Psoas muscle (tissue), 8 donors: ENCODE measurements around the gene ARHGAP8. TPM values are rescaled to one million over a fixed set of nuclear protein-coding genes. Genes with fewer than 3 reads are reported as not detected.

Experiments
- ATAC-seq, 4 donors: fragments of 200-7000 bp; cut with Tn5 transposase; one replicate each; pipeline ENCODE4 v1.9.1; 2020; ENCODE audit warnings: moderate library complexity in 3 of 4, mild to moderate bottlenecking in 2 of 4
- DNase-seq, 2 donors: peaks; one replicate each; pipeline ENCODE4 v3.0.0-alpha.2; 2020
- H3K27ac ChIP-seq: fragments of 200-600 bp; one replicate; pipeline ENCODE4 v1.8.0; 2022
- H3K27me3 ChIP-seq, 3 donors: fragments of 200-600 bp in 1 of 3; one replicate each; pipeline versions ENCODE4 v1.6.1 to v1.8.0; 2013 to 2022; ENCODE audit warnings: low read length in 2 of 3, mild to moderate bottlenecking in 2 of 3, moderate library complexity in 1 of 3; ENCODE audit not compliant: insufficient read depth in 3 of 3
- H3K36me3 ChIP-seq, 2 donors: fragments of 200-600 bp in 1 of 2; one replicate each; pipeline versions ENCODE4 v1.6.1 to v1.8.0; 2013 to 2022; ENCODE audit warnings: low read depth in 1 of 2, mild to moderate bottlenecking in 1 of 2, moderate library complexity in 1 of 2; ENCODE audit not compliant: insufficient read depth in 1 of 2
- H3K4me1 ChIP-seq: fragments of 200-600 bp; one replicate; pipeline ENCODE4 v1.8.0; 2022
- H3K4me3 ChIP-seq: fragments of 200-600 bp; one replicate; pipeline ENCODE4 v1.8.0; 2022; ENCODE audit warnings: mild to moderate bottlenecking
- H3K9me3 ChIP-seq: fragments of 200-600 bp; one replicate; pipeline ENCODE4 v1.8.0; 2022
- WGBS, 3 donors: extraction: QIAGEN DNeasy Blood & Tissue Kit; methylation state at CpG; one replicate each; pipeline versions ENCODE4 v1.1.6 to v1.1.7; 2013; 5-methylcytosine and 5-hydroxymethylcytosine counted together
- intact Hi-C, 2 donors: fragments of 100-400 bp; cut with DNase I; formaldehyde crosslinking; loops; one replicate each; pipeline versions ENCODE4 v1.11.0 to v1.14.2; 2022
- polyA plus RNA-seq, 3 donors: library from polyadenylated mRNA; stranded (reverse); fragments of 200-250 nt; gene quantifications; one replicate each; pipeline ENCODE4 v1.2.3, GENCODE V29; 2013
- total RNA-seq, 4 donors: library from RNA; stranded (reverse); fragmentation: NEBNext Ultra II Directional in 2 of 4; extraction: Animal tissue kit (Norgen Biotek cat#: 25700) in 2 of 4; gene quantifications; one replicate each; pipeline versions ENCODE4 v1.2.1 to v1.2.4, GENCODE V29; 2021 to 2023
- TF ChIP-seq, protein P1 (sequence below): fragments of 200-600 bp; IDR thresholded peaks from one replicate; pipeline ENCODE4 v1.8.0; 2022; ENCODE audit warnings: antibody characterized with exemption
- donor health status: healthy with polysubstance abuse.
- donor health status: DM: no; HTN: no; CAD: no; lungs with moderate emphysema.
- donor health status: Bipolar disorder and iron deficiency.
- donor health status: healthy.
- donor health status: DM: yes; HTN: yes; CAD: no.
- donor health status: DM: no; HTN: no; CAD: no.
- donor health status: DM: no; HTN: no; CAD: no.
- donor health status: DM: yes; HTN: yes; CAD: no.

The ARHGAP8 gene
- total and polyA plus RNA-seq, 7 donors: 0.14 TPM; not detected in 6

DNA sequence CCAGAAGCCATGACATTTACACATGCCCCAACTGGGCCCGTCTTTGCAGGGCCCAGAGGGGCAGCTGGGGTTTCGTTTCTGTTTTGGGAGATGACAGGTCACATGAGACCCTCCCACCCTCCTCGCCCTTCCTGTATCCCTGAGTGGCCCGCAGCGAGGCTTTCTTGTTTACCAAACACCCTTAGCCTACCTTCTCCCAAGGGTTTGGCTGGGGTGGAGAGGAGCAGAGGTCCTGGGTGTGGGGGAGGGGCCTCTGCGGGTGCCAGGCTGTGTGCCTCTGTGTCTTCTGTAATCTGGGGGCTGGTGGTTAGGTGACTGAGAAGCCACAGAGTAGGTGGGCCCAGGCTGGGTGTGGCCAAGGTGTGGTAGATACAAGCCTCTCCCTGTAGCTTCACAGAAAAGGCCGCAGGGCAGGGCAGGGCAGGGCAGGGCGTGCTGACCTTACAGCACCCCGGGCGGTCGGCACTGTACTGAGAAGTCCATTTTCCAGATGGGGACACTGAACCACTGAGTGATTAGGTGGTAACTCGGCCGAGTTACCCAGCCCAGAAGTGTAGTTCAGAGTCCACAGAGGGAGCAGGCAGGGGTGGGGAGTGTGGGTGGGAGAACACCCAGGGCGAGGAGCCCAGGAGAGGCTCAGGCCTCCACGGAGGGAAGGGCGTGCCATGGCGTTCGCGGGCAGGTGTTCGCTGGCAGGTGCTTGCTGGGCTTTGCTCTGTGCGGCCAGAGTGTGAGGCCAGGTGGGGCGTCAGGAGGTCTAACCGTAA is 41.7 kb upstream of the ARHGAP8 start:
- TF ChIP-seq, protein P1, sequence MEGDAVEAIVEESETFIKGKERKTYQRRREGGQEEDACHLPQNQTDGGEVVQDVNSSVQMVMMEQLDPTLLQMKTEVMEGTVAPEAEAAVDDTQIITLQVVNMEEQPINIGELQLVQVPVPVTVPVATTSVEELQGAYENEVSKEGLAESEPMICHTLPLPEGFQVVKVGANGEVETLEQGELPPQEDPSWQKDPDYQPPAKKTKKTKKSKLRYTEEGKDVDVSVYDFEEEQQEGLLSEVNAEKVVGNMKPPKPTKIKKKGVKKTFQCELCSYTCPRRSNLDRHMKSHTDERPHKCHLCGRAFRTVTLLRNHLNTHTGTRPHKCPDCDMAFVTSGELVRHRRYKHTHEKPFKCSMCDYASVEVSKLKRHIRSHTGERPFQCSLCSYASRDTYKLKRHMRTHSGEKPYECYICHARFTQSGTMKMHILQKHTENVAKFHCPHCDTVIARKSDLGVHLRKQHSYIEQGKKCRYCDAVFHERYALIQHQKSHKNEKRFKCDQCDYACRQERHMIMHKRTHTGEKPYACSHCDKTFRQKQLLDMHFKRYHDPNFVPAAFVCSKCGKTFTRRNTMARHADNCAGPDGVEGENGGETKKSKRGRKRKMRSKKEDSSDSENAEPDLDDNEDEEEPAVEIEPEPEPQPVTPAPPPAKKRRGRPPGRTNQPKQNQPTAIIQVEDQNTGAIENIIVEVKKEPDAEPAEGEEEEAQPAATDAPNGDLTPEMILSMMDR: no peak
- Histone ChIP-seq H3K36me3 (no peaks in the 10 kb centered on the region), H3K9me3 (no peaks in the 10 kb centered on the region), H3K27me3 (peaks cover 0 to 6% (median 0%) of the 10 kb centered on the region in 3 donors), H3K4me3 (no peak overlapping the region), H3K4me1 (no peaks in the 10 kb centered on the region), H3K27ac (no peak overlapping the region)
- DNase-seq: no peak
- ATAC-seq: no peak
- WGBS, 3 donors: 60 to 76% (median 70%) methylated on average over 23 of the region's 23 CpGs
- intact Hi-C loops: loop anchor here in 1 of 2 donors (5.0 kb wide), 1 partner anchor 1108 kb away; no protein-coding TSS in a partner anchor

DNA sequence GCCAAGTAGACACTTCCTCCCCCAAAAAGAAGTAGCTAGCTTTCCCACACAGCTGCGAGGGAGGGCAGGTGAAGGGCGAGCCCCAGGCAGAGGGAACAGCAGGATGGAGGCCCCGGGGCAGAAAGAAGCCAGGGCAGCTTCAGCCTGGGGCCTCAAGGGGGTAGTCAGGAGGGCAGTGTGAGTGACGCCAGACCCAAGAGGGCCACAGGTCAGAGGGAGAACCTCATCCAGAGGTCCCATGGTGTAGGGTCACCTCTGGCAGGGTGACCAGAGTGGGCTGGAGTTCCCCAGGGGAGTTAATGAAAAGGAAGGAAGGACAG is 41.2 kb upstream of the ARHGAP8 start:
- DNase-seq: no peak
- Histone ChIP-seq H3K36me3 (no peaks in the 10 kb centered on the region), H3K4me1 (no peaks in the 10 kb centered on the region), H3K27ac (no peak overlapping the region), H3K27me3 (peaks cover 0 to 6% (median 0%) of the 10 kb centered on the region in 3 donors), H3K4me3 (no peak overlapping the region), H3K9me3 (no peaks in the 10 kb centered on the region)
- TF ChIP-seq, protein P1: no peak
- intact Hi-C loops: loop anchor here in 1 of 2 donors (5.0 kb wide), 1 partner anchor 1109 kb away; no protein-coding TSS in a partner anchor
- ATAC-seq: no peak
- 53 to 83% (median 58%) methylated on average over 4 of the region's 4 CpGs for WGBS, 3 donors

- Histone ChIP-seq H3K9me3 (no peaks in the 10 kb centered on the region), H3K4me3 (no peak overlapping the region), H3K27ac (no peak overlapping the region), H3K36me3 (no peaks in the 10 kb centered on the region), H3K4me1 (no peaks in the 10 kb centered on the region), H3K27me3 (peaks cover 0 to 6% (median 0%) of the 10 kb centered on the region in 3 donors)
- 24 to 31% (median 27%) methylated on average over 22 to 23 of the region's 23 CpGs for WGBS, 3 donors
- DNase-seq (peak; percentile 54 to 63), ATAC-seq (peak; percentile 88 to 90 (median 88))
- TF ChIP-seq, protein P1: no peak
- intact Hi-C loops: loop anchor here in 1 of 2 donors (5.0 kb wide), 1 partner anchor 1110 kb away; no protein-coding TSS in a partner anchor
Observed at GRCh38 chr22:44711690-44712555, 40.5 kb upstream of the ARHGAP8 start.

GRCh38 chr22:44712962-44713361 is 39.4 kb upstream of the ARHGAP8 start:
- H3K4me1 ChIP-seq: no peaks in the 10 kb centered on the region
- no peak overlapping the region for H3K27ac ChIP-seq
- intact Hi-C loops: loop anchor here in 1 of 2 donors (5.0 kb wide), 1 partner anchor 1111 kb away; no protein-coding TSS in a partner anchor
- TF ChIP-seq, protein P1: no peak
- no peak for ATAC-seq
- DNase-seq: no peak
- no peaks in the 10 kb centered on the region for H3K36me3 ChIP-seq
- 81 to 86% (median 85%) methylated on average over 8 of the region's 8 CpGs for WGBS, 3 donors
- no peaks in the 10 kb centered on the region for H3K9me3 ChIP-seq
- peaks cover 0 to 4% (median 0%) of the 10 kb centered on the region in 3 donors for H3K27me3 ChIP-seq
- no peak overlapping the region for H3K4me3 ChIP-seq
